DMS153 (cell line): Measurements from ENCODE around the gene CHD1.
"Not testable (repeated sequence)": the region's sequence is repeated elsewhere in the genome, so short reads cannot be mapped to it uniquely, and the experiment has no call there.

Source experiments
- DNase-seq: peaks from one replicate; lab custom pipeline; 2025; lab: John Stamatoyannopoulos, UW

Gene CHD1

DNA sequence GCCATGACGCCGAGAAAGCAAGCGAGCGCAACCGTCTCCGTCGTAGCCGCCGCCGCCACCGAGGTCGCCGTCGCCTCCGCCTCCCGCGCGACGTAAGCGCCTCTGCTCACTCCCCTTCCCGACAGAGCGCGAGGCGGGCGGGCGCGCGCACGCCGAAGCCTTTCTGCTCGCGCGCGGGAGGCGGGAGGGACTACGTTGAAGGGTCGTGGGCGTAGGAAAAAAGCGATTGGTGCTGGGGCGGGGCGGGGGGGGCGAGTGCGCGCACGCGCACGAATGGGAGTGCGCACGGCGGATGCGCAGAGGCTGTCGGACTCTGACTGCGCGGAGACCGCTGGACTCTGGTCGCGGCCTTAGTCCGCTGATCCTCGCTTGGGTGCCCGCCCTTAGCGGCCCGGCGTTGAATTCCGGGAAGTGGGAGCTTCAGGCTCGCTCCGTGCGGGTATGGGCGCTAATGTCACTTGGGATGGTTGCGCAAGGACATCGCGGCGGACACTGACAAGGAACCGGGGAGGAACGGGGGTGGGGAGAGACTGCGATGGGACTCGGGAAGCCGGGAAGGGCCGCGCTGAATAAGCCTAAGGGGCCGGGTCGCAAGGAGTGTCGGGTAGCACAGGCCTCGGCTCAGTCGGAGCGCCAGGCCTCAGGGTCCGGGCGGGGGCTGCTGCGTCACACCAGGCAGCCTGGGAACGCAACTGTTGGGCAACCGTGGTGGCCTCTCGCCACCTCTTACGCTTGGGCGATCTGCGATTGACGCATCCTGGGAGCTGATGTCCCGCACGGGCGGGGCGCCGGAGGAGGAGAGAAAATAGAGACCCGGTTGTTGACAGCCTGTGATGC, at the start of gene CHD1:
Gene CHD1, minus strand, starts transcription at position 135 of the 837 bp plus-strand sequence. CDS start 2,621 bp downstream, outside the sequence.
- peak; percentile 76 for DNase-seq

DNA sequence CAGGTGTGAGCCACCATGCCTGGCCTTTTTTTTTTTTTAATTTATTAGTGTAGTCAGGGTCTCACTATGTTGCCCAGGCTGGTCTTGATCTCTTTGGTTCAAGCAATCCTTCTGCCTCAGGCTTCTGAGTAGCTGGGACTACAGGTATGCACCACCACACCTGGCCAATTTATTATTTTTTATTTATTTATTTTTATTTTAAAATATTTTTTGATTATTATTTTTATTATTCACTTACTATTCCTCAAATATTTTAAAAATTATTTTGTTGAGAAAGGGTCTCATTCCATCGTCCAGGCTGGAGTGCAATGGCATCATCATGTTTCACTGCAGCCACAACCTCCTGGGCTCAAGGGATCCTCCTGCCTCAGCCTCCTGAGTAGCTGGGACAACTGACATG, 49.7 kb upstream of the CHD1 start:
- no peak for DNase-seq

DNA sequence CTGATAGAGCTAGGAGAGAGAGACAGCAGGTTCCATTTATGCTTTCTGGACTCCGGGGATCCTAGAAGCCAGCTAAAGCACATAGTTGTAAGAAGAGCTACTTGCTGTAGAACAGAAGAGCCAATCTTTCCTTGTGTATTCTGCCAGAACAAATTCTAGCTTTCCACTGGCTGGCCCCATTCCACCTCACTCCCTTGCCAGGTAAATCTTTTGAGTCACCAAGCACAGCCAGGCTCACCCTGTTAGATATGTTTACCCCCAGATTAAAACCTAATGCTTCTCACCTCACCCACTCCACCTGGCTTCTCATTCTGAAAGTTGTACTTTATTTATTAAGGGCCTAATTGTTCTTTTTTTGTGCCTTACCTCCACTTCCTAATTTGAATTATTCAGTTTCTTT, 48.9 kb upstream of the CHD1 start:
- no peak for DNase-seq

- DNase-seq = no peak
Observed at GRCh38 chr5:98975682-98976407, 47.0 kb upstream of the CHD1 start.

DNA sequence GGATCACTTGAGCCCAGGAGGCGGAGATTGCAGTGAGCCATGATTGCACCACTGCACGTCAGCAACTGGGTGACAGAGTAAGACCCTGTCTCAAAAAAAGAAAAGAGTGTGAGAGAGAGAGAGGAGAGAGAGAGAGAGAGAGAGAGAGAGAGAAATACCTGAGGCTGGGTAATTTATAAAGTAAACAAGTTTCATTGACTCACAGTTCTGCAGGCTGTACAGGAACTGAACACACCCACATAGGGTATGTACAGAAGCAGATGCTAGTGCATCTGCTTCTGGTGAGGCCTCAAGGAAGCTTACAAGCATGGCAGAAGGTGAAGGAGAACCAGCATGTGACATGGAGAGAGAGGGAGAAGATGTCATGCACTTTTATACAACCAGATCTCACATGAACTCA, 46.4 kb upstream of the CHD1 start:
- no peak for DNase-seq

DNA sequence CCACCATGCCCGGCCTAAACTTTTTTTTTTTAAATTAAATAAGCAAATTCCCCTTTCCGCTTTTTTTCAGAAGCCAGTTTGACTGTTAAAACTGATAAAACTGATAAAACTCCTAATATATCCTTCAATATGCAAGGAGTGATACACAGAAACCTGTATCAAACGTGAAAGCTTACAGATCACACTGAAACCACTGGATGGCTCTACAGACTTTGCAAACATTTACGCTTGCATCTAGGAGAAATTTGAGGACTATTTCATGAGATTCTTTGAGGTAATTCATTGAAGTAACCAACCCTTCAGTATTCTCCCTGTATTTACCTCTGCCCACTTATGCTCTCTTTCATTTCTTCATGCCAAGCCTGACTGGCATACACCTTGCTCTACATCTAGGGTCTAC, 40.6 kb upstream of the CHD1 start:
- DNase-seq = no peak

- DNase-seq = no peak
Observed at GRCh38 chr5:98968056-98968564, 39.3 kb upstream of the CHD1 start.

- DNase-seq = no peak
Observed at GRCh38 chr5:98965226-98965625, 36.4 kb upstream of the CHD1 start.

- DNase-seq = no peak
Observed at GRCh38 chr5:98964621-98965020, 35.8 kb upstream of the CHD1 start.

DNA sequence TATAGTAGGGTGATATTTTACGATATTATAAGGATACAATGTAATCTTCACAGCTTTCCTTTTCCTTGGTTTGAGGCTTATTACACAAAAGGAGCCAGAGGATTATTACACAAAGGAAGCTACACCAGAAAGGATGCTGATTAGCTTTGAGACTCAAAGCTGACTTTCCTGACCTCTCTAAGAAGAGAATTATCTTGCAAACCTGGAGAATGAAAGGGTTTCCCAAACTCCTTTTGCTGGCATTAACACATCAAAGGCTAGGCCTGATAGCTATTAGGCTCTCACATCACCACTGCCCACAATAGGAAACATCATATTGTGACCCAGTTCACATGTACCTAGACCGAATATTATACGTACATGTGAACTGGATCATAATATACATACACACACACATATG, 34.2 kb upstream of the CHD1 start:
- DNase-seq = no peak

DNA sequence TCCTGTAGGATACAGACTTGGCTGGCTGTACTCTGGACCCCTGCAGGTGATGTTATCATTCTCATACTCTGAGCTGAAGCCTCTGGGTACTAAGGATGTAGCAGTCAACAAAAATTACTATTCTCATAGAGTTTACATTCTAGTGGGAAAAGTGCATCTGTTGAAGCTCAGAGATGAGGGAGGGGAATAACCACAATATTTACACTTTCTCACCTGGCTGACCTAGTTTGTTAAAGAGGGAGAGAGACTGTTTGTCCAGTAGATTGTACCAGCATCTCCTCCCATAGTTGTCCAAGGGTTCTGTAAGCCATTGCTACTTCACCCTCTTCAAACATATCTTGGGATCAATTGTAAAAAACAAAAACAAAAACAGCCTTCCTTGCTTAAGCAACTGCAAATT, 33.8 kb upstream of the CHD1 start:
- no peak for DNase-seq

GRCh38 chr5:98961665-98962344, 33.0 kb upstream of the CHD1 start:
- DNase-seq = no peak

GRCh38 chr5:98957307-98957706, 28.5 kb upstream of the CHD1 start:
- DNase-seq = no peak

GRCh38 chr5:98955888-98956287, 27.1 kb upstream of the CHD1 start:
- DNase-seq = not testable (repeated sequence)

- DNase-seq = not testable (repeated sequence)
Observed at GRCh38 chr5:98955471-98955870, 26.7 kb upstream of the CHD1 start.

DNA sequence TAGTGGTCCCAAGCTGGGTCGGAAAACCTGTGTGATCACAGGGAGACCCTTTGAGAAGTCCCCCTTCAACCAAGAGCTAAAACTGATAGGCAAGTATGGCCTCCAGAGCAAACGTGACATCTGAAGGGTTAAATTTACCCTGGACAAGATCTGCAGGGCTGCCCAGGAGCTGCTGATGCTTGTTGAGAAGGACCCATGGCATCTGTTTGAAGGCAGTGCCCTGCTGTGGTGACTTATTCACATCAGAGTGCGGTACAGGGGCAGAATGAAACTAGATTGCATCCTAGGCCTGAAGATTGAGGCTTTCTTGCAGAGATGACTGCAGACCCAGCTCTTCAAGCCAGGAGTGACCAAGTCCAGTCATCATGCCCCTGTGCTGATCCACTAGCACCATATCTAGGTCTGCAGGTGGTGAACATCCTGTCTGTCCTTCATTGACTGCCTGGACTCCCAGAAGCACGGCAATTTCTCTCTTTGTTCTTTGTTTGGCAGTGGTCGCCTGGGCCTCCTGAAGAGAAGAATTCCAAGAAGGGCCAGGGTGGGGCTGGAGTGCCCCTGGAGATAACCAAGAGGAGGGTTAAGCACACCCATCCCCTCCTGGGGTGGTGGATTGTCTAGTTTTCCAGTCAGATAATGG, 25.7 kb upstream of the CHD1 start:
- DNase-seq = no peak

GRCh38 chr5:98942847-98943246, 14.0 kb upstream of the CHD1 start:
- DNase-seq = no peak

GRCh38 chr5:98941131-98941883, 12.5 kb upstream of the CHD1 start:
- no peak for DNase-seq

DNA sequence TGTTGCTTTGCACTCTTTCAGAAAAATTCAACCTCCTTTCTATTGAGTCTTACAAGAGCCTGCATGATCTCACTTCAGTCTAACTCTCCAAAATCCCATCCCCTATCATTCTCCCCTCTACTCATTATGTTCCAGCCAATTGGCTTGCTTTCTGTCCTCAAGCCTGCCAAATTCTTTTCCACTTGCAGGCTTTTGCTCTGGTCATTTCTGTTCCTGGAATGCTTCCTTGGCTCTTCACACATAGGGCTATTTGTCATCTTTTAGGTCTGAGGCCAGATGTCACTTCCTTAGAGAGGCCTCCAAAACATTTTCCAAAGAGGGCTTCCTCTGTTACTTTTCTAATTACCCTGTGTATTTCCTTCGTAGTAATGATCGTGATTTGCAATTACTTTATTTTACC, 11.8 kb upstream of the CHD1 start:
- no peak for DNase-seq

- DNase-seq = no peak
Observed at GRCh38 chr5:98938464-98938863, 9.7 kb upstream of the CHD1 start.

DNA sequence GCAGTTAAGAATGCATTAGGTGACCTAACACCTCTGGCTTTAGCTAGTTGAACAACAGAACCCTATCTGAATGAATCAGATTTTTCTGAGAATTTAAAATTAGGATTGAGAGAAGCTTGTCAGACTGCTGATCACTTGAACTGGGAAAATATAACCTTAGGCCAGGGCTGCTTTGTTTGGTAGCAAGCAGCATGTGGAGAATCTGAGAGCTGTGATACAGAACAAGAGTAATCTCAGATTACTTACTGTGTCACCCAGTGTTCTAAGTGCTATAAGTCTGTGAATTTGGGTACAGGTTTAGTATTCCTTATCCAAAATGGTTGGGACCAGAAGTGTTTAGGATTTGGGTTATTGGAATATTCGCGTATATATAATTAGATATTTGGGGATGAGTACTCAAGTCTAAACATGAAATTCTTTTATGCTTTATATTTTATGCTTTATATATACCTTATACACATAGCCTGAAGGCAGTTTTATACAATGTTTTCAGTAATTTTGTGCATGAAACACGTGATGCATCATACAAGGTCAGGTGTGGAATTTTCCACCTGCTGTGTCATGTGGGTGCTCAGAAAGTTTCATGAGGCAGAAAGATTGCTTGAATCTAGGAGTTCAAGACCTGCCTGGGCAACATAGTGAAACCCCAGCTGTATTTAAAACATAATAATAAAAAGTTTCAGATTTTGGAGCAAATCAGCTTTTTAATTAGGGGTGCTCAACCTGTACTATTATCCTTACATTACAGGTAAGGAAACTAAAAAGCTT, 8.3 kb upstream of the CHD1 start:
- no peak for DNase-seq
